GM21381 (cell line): ENCODE measurements around the gene P2RX7.
A peak's percentile ranks its signal among the peaks of the same experiment; 100 is the strongest.
"Not testable (repeated sequence)": the region's sequence is repeated elsewhere in the genome, so short reads cannot be mapped to it uniquely, and the experiment has no call there.

Experiments
- ATAC-seq: cut with Tn5 transposase; IDR thresholded peaks from one replicate; pipeline ENCODE4 v1.9.1; 2021; ENCODE audit warnings: mild to moderate bottlenecking, moderate library complexity; ENCODE audit not compliant: unreplicated experiment

The P2RX7 gene

GRCh38 chr12:121226399-121226798 lies 93.7 kb downstream of the P2RX7 start:
- ATAC-seq = no peak

GRCh38 chr12:121226871-121227270 lies 94.2 kb downstream of the P2RX7 start:
- not testable (repeated sequence) for ATAC-seq

GRCh38 chr12:121227294-121227693 lies 94.6 kb downstream of the P2RX7 start:
- peak; percentile 63 for ATAC-seq

GRCh38 chr12:121228919-121229665 lies 96.4 kb downstream of the P2RX7 start:
- ATAC-seq = no peak

GRCh38 chr12:121229826-121230537 lies 97.3 kb downstream of the P2RX7 start:
- not testable (repeated sequence) for ATAC-seq

GRCh38 chr12:121230538-121230907 lies 97.8 kb downstream of the P2RX7 start:
- no peak for ATAC-seq

- no peak for ATAC-seq
Observed at GRCh38 chr12:121232163-121232562, 99.5 kb downstream of the P2RX7 start.

- ATAC-seq = no peak
Observed at GRCh38 chr12:121232977-121233627, 100.4 kb downstream of the P2RX7 start.

GRCh38 chr12:121233628-121234020 lies 100.9 kb downstream of the P2RX7 start:
- ATAC-seq = no peak

GRCh38 chr12:121236776-121237175 lies 104.1 kb downstream of the P2RX7 start:
- no peak for ATAC-seq

- ATAC-seq = no peak
Observed at GRCh38 chr12:121237415-121237814, 104.7 kb downstream of the P2RX7 start.
